COLO829 (cell line): ENCODE data around the gene PLCB2.
A peak's percentile ranks its signal among the peaks of the same experiment; 100 is the strongest.

Experiments
- DNase-seq: peaks from one replicate; pipeline ENCODE4 v3.0.0; 2012; ENCODE audit warnings: low spot score

Gene PLCB2

GRCh38 chr15:40342416-40343320 lies 34.9 kb upstream of the PLCB2 start:
- DNase-seq: no peak

GRCh38 chr15:40340740-40341400 lies 33.1 kb upstream of the PLCB2 start, which contains the start of gene CCDC9B:
Gene CCDC9B (minus strand): TSS chr15:40340939. CDS start chr15:40340819, 120 bp downstream.
- DNase-seq: peak; percentile 81

- DNase-seq: no peak
These were observed 32.5 kb upstream of the PLCB2 start for GRCh38 chr15:40340038-40340739.

- no peak for DNase-seq
These were observed 31.8 kb upstream of the PLCB2 start for GRCh38 chr15:40339621-40339945.

- DNase-seq: peak; percentile 76
These were observed 31.3 kb upstream of the PLCB2 start for GRCh38 chr15:40338921-40339620.

- peak; percentile 56 for DNase-seq
These were observed 30.4 kb upstream of the PLCB2 start for GRCh38 chr15:40338041-40338657.

GRCh38 chr15:40337597-40337996 lies 29.9 kb upstream of the PLCB2 start:
- no peak for DNase-seq

GRCh38 chr15:40336744-40337122 lies 29.0 kb upstream of the PLCB2 start:
- no peak for DNase-seq

GRCh38 chr15:40335938-40336743 lies 28.4 kb upstream of the PLCB2 start:
- DNase-seq: no peak

- DNase-seq: no peak
These were observed 27.4 kb upstream of the PLCB2 start for GRCh38 chr15:40334941-40335795.

GRCh38 chr15:40334541-40334940 lies 26.8 kb upstream of the PLCB2 start:
- no peak for DNase-seq

GRCh38 chr15:40333922-40334492 lies 26.3 kb upstream of the PLCB2 start:
- no peak for DNase-seq

- no peak for DNase-seq
These were observed 24.5 kb upstream of the PLCB2 start for GRCh38 chr15:40332113-40332781.

- no peak for DNase-seq
These were observed 23.9 kb upstream of the PLCB2 start for GRCh38 chr15:40331637-40332036.

- DNase-seq: no peak
These were observed 23.3 kb upstream of the PLCB2 start for GRCh38 chr15:40331026-40331425.

GRCh38 chr15:40330368-40330836 lies 22.7 kb upstream of the PLCB2 start:
- no peak for DNase-seq

GRCh38 chr15:40329804-40330203 lies 22.1 kb upstream of the PLCB2 start:
- no peak for DNase-seq

- no peak for DNase-seq
These were observed 21.0 kb upstream of the PLCB2 start for GRCh38 chr15:40328751-40329150.

- DNase-seq: no peak
These were observed 20.4 kb upstream of the PLCB2 start for GRCh38 chr15:40328176-40328575.
